Subcutaneous abdominal adipose tissue (tissue), 5 donors: ENCODE data around the gene DHRS9.
A peak's percentile ranks its signal among the peaks of the same experiment; 100 is the strongest.

Source experiments
- H3K27ac ChIP-seq: one replicate; pipeline ENCODE4 v1.7.0; 2013; ENCODE audit warnings: low read depth, mild to moderate bottlenecking, inconsistent platforms, low read length, moderate library complexity
- H3K27me3 ChIP-seq, 5 donors: one replicate each; pipeline ENCODE4 v1.7.0; 2013; ENCODE audit warnings: low read length in 5 of 5, inconsistent platforms in 1 of 5; ENCODE audit not compliant: control insufficient read depth in 5 of 5, insufficient read depth in 4 of 5
- H3K36me3 ChIP-seq, 5 donors: one replicate each; pipeline ENCODE4 v1.7.0; 2013; ENCODE audit warnings: low read length in 5 of 5; ENCODE audit not compliant: control insufficient read depth in 5 of 5, insufficient read depth in 5 of 5
- H3K4me1 ChIP-seq, 5 donors: one replicate each; pipeline ENCODE4 v1.7.0; 2013; ENCODE audit warnings: low read length in 5 of 5, mild to moderate bottlenecking in 3 of 5, moderate library complexity in 1 of 5; ENCODE audit not compliant: control insufficient read depth in 5 of 5, insufficient read depth in 5 of 5
- H3K4me3 ChIP-seq, 5 donors: one replicate each; pipeline ENCODE4 v1.7.0; 2013; ENCODE audit warnings: low read length in 5 of 5, low read depth in 1 of 5
- H3K9ac ChIP-seq, 5 donors: one replicate each; pipeline ENCODE4 v1.7.0; 2013; ENCODE audit warnings: low read length in 5 of 5, mild to moderate bottlenecking in 4 of 5, moderate library complexity in 3 of 5
- H3K9me3 ChIP-seq, 5 donors: one replicate each; pipeline ENCODE4 v1.7.0; 2013; ENCODE audit warnings: low read length in 5 of 5; ENCODE audit not compliant: control insufficient read depth in 5 of 5
- donor health status: healthy.
- donor health status: healthy.
- donor health status: healthy.
- donor health status: healthy.
- donor health status: healthy.

Gene DHRS9

DNA sequence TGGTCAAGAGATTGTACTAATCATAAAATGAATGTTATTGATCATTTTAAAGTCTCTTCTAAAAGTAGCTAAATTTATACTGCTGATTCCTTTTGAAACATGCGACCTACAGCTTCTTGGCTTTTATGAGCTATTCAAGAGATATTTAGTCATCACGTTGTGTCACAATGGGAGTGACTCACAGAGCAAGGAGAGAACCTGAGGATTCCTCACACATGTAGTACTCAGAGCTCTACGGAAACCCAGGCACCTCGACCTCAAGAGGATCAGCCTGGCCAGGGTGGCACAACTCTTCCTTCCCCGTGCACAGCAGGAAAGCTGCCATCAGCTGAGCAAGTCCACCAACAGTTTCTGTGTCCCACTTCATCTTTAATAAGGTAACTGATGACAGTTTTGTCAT is at the start of gene DHRS9:
DHRS9 (plus strand) TSS at position 223 of the 400 bp plus-strand sequence. CDS start 12,019 bp downstream, outside the sequence.
- no peak within 1 kb of the TSS for H3K9ac ChIP-seq
- H3K4me3 ChIP-seq = peak within 1 kb of the TSS in 4 of 5 donors; percentile 9 to 23 (median 20)
- H3K36me3 ChIP-seq = no peaks in the 10 kb centered on the region
- no peaks in the 10 kb centered on the region for H3K9me3 ChIP-seq
- H3K27me3 ChIP-seq = no peaks in the 10 kb centered on the region
- peaks cover 3 to 48% (median 34%) of the 10 kb centered on the region in 5 donors for H3K4me1 ChIP-seq
- H3K27ac ChIP-seq = peak within 1 kb of the TSS; percentile 7

DNA sequence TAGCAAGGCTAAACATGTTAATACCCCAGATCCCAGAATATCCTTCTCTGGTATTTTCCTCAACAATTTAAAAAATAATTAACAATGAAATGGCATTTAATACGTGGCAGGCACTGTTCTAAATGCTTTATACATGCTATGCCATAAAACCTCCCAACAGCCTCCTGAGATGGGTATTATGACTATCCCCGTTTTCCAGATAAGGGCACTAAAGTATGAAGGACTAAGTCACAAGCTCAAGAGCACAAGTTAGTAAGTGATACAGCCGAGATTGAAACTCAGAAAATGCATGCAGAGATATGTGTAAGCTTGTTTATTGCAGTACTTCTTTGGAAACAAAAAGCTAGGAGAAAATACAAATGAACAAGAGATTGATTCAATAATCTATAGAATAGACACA is 46.2 kb upstream of the DHRS9 start:
- no peaks in the 10 kb centered on the region for H3K27me3 ChIP-seq
- no peak overlapping the region for H3K9ac ChIP-seq
- no peaks in the 10 kb centered on the region for H3K4me1 ChIP-seq
- H3K9me3 ChIP-seq = no peaks in the 10 kb centered on the region
- H3K4me3 ChIP-seq = no peak overlapping the region
- no peak overlapping the region for H3K27ac ChIP-seq
- no peaks in the 10 kb centered on the region for H3K36me3 ChIP-seq

DNA sequence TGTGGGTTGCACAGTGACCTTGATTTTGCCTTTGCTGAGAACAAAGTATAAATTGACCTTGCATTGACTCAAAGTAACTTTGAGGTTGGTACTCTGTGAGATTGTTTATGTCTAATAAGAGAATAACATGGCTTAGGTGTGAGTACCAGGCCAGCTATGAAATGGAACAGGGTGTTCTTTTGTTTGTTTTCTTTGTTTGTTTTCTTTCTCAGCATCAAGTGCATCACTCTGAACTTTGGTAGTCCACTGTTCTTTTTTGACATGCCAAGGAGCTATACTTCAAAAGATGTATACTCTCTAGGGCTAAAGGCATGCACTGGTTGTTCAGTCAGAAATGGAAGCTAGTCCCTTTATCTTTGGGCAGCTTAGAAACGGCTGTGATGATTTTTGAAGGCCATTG is 43.3 kb upstream of the DHRS9 start:
- H3K36me3 ChIP-seq = no peaks in the 10 kb centered on the region
- H3K4me3 ChIP-seq = no peak overlapping the region
- no peak overlapping the region for H3K9ac ChIP-seq
- no peaks in the 10 kb centered on the region for H3K27me3 ChIP-seq
- H3K27ac ChIP-seq = no peak overlapping the region
- no peaks in the 10 kb centered on the region for H3K9me3 ChIP-seq
- peaks cover 0 to 3% (median under 1%) of the 10 kb centered on the region in 5 donors for H3K4me1 ChIP-seq

DNA sequence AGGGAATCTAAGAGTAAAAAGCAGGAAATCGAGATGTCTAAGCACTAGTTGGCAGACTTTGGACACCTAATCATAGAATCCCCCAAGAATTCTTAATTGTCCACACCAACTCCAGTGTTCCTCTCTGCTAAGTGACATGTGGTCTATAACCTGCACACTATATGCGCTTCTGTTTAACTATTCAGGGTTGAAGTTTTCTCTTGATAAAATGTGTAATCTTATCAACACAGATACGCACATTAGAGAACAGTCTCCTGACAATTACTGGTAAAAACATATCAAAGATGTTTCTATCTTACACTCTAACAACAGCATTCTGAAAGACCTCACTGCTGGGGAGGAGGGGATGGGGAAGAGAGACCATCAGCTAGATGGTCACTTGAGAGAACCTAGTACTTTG is 42.1 kb upstream of the DHRS9 start:
- Histone ChIP-seq H3K36me3 (no peaks in the 10 kb centered on the region), H3K4me1 (peaks cover 0 to 9% (median 4%) of the 10 kb centered on the region in 5 donors), H3K27me3 (no peaks in the 10 kb centered on the region), H3K27ac (no peak overlapping the region), H3K9ac (no peak overlapping the region), H3K4me3 (no peak overlapping the region), H3K9me3 (no peaks in the 10 kb centered on the region)

DNA sequence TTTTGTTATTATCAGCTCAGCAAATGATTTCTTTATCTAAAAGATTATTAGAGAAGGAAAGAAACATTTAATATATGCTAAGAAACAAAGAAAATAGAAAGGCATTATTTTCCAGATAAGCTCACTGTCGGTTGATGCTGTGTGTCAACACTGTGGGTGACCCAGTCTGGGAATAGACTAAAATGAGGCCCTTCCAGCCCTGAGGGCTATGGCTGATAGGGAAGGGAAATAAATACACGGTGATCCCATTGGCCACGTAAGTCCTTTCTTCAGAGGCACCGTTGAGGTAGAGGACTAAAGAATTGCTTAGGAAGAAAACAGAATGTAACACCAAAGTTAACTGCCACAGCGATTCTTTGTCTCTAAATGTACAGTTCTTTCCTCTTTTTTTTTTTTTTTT is 40.0 kb upstream of the DHRS9 start:
- Histone ChIP-seq H3K36me3 (no peaks in the 10 kb centered on the region), H3K4me1 (peaks cover 0 to 9% (median 4%) of the 10 kb centered on the region in 5 donors), H3K9ac (no peak overlapping the region), H3K4me3 (no peak overlapping the region), H3K27me3 (no peaks in the 10 kb centered on the region), H3K9me3 (peaks cover 0 to 3% (median 0%) of the 10 kb centered on the region in 5 donors), H3K27ac (no peak overlapping the region)

DNA sequence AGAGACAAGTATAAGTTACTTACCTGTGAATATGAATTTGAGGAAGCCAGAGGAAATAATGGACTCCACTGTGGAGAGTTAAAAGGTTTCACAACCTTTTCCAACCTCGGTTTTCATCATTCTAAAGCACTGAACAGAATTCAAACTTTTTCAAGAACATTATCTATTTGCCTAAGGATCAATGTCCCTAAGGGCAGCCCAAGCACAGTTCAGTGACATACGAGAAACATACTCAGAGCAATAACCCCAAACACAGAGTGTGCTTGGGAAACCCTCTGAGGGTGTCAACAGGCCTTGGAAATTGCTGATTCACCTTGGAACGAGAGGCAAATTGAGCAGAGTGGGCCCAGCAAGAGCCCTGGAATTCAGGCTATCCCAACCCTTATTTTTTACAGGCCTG is 38.2 kb upstream of the DHRS9 start, which contains the start of gene ABCB11:
ABCB11 (minus strand) TSS at position 123 of the 400 bp plus-strand sequence. CDS start 13,199 bp downstream, outside the sequence.
- peaks cover 0 to 9% (median 4%) of the 10 kb centered on the region in 5 donors for H3K4me1 ChIP-seq
- H3K27ac ChIP-seq = peak within 1 kb of the TSS; percentile 18
- H3K27me3 ChIP-seq = no peaks in the 10 kb centered on the region
- no peaks in the 10 kb centered on the region for H3K36me3 ChIP-seq
- peaks cover 0 to 3% (median 0%) of the 10 kb centered on the region in 5 donors for H3K9me3 ChIP-seq
- H3K4me3 ChIP-seq = no peak within 1 kb of the TSS
- H3K9ac ChIP-seq = no peak within 1 kb of the TSS

DNA sequence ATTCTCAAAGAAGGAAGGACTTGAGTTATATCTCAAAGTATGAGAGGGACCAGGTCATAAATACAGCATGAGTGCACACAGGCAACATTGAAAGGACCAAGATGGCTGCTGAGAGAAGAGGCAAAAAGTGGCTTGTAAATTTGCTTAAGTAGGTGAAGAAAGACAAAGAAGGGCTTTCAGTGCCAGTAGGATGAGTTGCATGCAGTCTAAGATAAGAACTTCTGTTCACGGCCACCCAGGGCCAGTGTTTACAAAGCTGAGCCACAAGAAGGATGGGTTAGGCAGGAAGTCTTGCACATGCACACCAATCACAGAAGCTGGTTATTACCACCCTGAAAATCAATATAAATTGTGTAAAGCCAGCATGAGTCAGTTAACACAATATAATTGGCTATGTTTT is 35.1 kb upstream of the DHRS9 start:
- H3K36me3 ChIP-seq = no peaks in the 10 kb centered on the region
- H3K4me1 ChIP-seq = peaks cover 0 to 12% (median 6%) of the 10 kb centered on the region in 5 donors
- peaks cover 0 to 3% (median 0%) of the 10 kb centered on the region in 5 donors for H3K9me3 ChIP-seq
- H3K27me3 ChIP-seq = no peaks in the 10 kb centered on the region
- H3K27ac ChIP-seq = no peak overlapping the region
- H3K9ac ChIP-seq = no peak overlapping the region
- H3K4me3 ChIP-seq = no peak overlapping the region

DNA sequence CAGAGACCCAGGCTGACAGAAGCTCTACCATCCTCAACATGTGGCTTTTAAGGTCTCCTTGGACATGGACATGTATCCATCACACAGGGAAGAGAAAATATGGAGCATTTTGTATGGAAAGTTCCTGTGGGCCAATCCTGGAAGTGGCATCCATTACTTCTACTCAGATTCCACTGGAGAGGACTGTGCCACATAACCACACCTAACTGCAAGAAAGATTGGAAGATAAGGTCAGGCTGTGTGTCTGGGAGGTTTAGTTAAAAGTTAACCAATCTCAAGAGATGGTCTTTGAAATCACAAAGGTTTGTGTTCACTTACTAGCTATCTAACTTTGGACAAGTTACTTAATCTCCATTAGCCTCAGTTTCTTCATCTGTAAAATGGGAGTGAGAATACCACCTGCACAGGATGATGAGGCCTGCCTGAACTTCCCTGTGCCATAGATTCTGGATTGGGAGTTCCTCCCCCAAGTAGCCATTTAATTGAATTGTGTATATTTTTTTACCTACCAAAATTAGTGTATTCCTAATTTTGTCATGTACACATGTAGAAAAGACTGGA is 34.3 kb upstream of the DHRS9 start:
- Histone ChIP-seq H3K9me3 (peaks cover 0 to 3% (median 0%) of the 10 kb centered on the region in 5 donors), H3K27ac (no peak overlapping the region), H3K4me1 (peaks cover 0 to 12% (median 6%) of the 10 kb centered on the region in 5 donors), H3K9ac (no peak overlapping the region), H3K4me3 (no peak overlapping the region), H3K36me3 (no peaks in the 10 kb centered on the region), H3K27me3 (no peaks in the 10 kb centered on the region)

DNA sequence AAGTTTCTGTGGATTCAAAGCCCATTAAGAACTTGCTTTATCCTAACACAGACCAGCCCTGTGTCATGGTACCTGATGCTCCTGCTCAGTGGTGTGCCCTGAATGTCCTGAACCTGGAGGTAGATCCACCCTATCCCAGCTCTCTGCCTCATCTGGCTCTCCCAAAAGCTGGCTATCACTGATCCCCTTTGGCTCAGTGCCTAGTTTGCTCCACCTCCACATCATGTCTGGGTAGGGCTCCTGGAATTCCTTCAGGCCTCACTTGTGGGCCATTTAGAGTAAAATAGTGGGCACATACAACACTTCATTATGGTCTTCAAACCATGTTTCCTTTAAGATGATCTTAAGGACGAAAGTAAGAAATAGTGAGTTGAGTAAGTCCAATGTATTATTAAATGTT is 33.5 kb upstream of the DHRS9 start:
- no peak overlapping the region for H3K27ac ChIP-seq
- peaks cover 0 to 3% (median 0%) of the 10 kb centered on the region in 5 donors for H3K9me3 ChIP-seq
- H3K36me3 ChIP-seq = no peaks in the 10 kb centered on the region
- H3K4me1 ChIP-seq = peaks cover 0 to 12% (median 6%) of the 10 kb centered on the region in 5 donors
- H3K4me3 ChIP-seq = no peak overlapping the region
- no peak overlapping the region for H3K9ac ChIP-seq
- H3K27me3 ChIP-seq = no peaks in the 10 kb centered on the region

DNA sequence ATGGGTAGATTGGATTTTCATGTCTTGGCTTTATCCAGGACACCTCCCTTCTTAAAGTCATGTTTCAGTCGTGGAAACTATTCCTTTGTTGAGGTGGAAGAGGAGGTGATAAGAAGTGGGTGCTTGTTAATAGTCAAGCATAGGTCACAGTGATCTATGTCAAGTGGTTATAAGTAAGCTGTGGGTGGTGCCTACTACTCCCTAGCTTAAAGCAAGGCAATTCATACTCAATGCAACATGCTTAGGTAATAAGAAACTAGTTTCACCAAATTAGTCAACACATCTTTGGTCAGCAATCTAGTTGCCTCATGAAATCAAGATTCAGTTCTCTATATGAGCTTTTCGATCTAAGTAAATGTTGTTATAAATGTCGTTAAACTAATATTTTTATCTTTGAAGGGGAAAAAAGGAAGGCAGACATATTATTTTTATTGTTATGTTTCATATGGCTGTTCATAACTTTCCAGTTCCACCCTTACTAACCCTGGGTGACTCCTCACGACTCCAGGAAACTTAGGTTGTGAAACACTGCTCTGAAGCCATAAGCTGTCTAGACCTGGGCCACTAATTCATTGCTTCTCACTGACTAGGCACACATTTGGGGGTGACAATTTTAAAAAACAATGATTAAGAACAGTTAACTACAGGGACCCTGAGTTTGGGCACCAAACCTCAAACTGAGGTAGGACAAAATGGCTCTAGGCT is 32.5 kb upstream of the DHRS9 start:
- Histone ChIP-seq H3K27ac (no peak overlapping the region), H3K4me3 (no peak overlapping the region), H3K9me3 (peaks cover 0 to 5% (median 0%) of the 10 kb centered on the region in 5 donors), H3K36me3 (no peaks in the 10 kb centered on the region), H3K9ac (no peak overlapping the region), H3K4me1 (peaks cover 0 to 6% (median 0%) of the 10 kb centered on the region in 5 donors), H3K27me3 (no peaks in the 10 kb centered on the region)
